ENCODE measurements around the gene GABRB1.

GABRB1 gene

GRCh38 chr4:47071901-47072341 lies 40.6 kb downstream of the GABRB1 start:
- Mint-ChIP-seq H3K27ac (no peak overlapping the region), H3K9me3 (peaks cover 5% of the 10 kb centered on the region), H3K4me1 (no peaks in the 10 kb centered on the region), H3K36me3 (no peaks in the 10 kb centered on the region), H3K27me3 (peaks cover 9% of the 10 kb centered on the region), H3K4me3 (no peak overlapping the region)
- no peak for ATAC-seq

- H3K4me1 Mint-ChIP-seq = no peaks in the 10 kb centered on the region
- H3K9me3 Mint-ChIP-seq = peaks cover 5% of the 10 kb centered on the region
- ATAC-seq = no peak
- H3K27me3 Mint-ChIP-seq = peaks cover 9% of the 10 kb centered on the region
- H3K27ac Mint-ChIP-seq = no peak overlapping the region
- H3K36me3 Mint-ChIP-seq = no peaks in the 10 kb centered on the region
- no peak overlapping the region for H3K4me3 Mint-ChIP-seq
Observed at GRCh38 chr4:47073647-47074046, 42.3 kb downstream of the GABRB1 start.

- H3K27me3 Mint-ChIP-seq = peaks cover 9% of the 10 kb centered on the region
- no peak overlapping the region for H3K27ac Mint-ChIP-seq
- no peak overlapping the region for H3K4me3 Mint-ChIP-seq
- peaks cover 5% of the 10 kb centered on the region for H3K9me3 Mint-ChIP-seq
- H3K36me3 Mint-ChIP-seq = no peaks in the 10 kb centered on the region
- no peaks in the 10 kb centered on the region for H3K4me1 Mint-ChIP-seq
- no peak for ATAC-seq
Observed at GRCh38 chr4:47074816-47075215, 43.4 kb downstream of the GABRB1 start.

GRCh38 chr4:47075262-47075661 lies 43.9 kb downstream of the GABRB1 start:
- H3K4me3 Mint-ChIP-seq = no peak overlapping the region
- H3K27ac Mint-ChIP-seq = no peak overlapping the region
- H3K4me1 Mint-ChIP-seq = no peaks in the 10 kb centered on the region
- H3K9me3 Mint-ChIP-seq = peaks cover 5% of the 10 kb centered on the region
- no peak for ATAC-seq
- peaks cover 9% of the 10 kb centered on the region for H3K27me3 Mint-ChIP-seq
- no peaks in the 10 kb centered on the region for H3K36me3 Mint-ChIP-seq

- peaks cover 5% of the 10 kb centered on the region for H3K9me3 Mint-ChIP-seq
- peak; percentile 24 for ATAC-seq
- H3K4me3 Mint-ChIP-seq = no peak overlapping the region
- H3K27ac Mint-ChIP-seq = no peak overlapping the region
- H3K4me1 Mint-ChIP-seq = no peaks in the 10 kb centered on the region
- H3K27me3 Mint-ChIP-seq = peaks cover 8% of the 10 kb centered on the region
- H3K36me3 Mint-ChIP-seq = no peaks in the 10 kb centered on the region
Observed at GRCh38 chr4:47075919-47076318, 44.6 kb downstream of the GABRB1 start.

GRCh38 chr4:47084111-47084510 lies 52.7 kb downstream of the GABRB1 start:
- H3K27ac Mint-ChIP-seq = no peak overlapping the region
- H3K9me3 Mint-ChIP-seq = no peaks in the 10 kb centered on the region
- no peak for ATAC-seq
- H3K4me1 Mint-ChIP-seq = no peaks in the 10 kb centered on the region
- H3K36me3 Mint-ChIP-seq = no peaks in the 10 kb centered on the region
- H3K4me3 Mint-ChIP-seq = no peak overlapping the region
- H3K27me3 Mint-ChIP-seq = no peaks in the 10 kb centered on the region

- Mint-ChIP-seq H3K36me3 (no peaks in the 10 kb centered on the region), H3K27me3 (no peaks in the 10 kb centered on the region), H3K9me3 (no peaks in the 10 kb centered on the region)
Observed at GRCh38 chr4:47084795-47085194, 53.4 kb downstream of the GABRB1 start.

GRCh38 chr4:47088298-47088697 lies 56.9 kb downstream of the GABRB1 start:
- Mint-ChIP-seq H3K27ac (no peak overlapping the region), H3K4me3 (no peak overlapping the region), H3K9me3 (no peaks in the 10 kb centered on the region), H3K4me1 (no peaks in the 10 kb centered on the region), H3K36me3 (no peaks in the 10 kb centered on the region), H3K27me3 (peaks cover 9% of the 10 kb centered on the region)
- ATAC-seq = no peak

More at GRCh38 chr4:47084795-47085194, 53.4 kb downstream of the GABRB1 start:
- no peak for ATAC-seq
- Mint-ChIP-seq H3K27ac (no peak overlapping the region), H3K4me3 (no peak overlapping the region), H3K4me1 (no peaks in the 10 kb centered on the region)

GRCh38 chr4:47095884-47096283 lies 64.5 kb downstream of the GABRB1 start:
- Mint-ChIP-seq H3K9me3 (no peaks in the 10 kb centered on the region), H3K4me1 (no peaks in the 10 kb centered on the region), H3K27me3 (peaks cover 9% of the 10 kb centered on the region), H3K27ac (no peak overlapping the region), H3K36me3 (no peaks in the 10 kb centered on the region), H3K4me3 (no peak overlapping the region)
- no peak for ATAC-seq

- Mint-ChIP-seq H3K4me1 (no peaks in the 10 kb centered on the region), H3K27me3 (no peaks in the 10 kb centered on the region), H3K36me3 (no peaks in the 10 kb centered on the region), H3K4me3 (no peak overlapping the region), H3K9me3 (no peaks in the 10 kb centered on the region), H3K27ac (no peak overlapping the region)
- no peak for ATAC-seq
Observed at GRCh38 chr4:47101453-47101852, 70.1 kb downstream of the GABRB1 start.

- H3K4me3 Mint-ChIP-seq = no peak overlapping the region
- H3K36me3 Mint-ChIP-seq = no peaks in the 10 kb centered on the region
- no peaks in the 10 kb centered on the region for H3K27me3 Mint-ChIP-seq
- ATAC-seq = no peak
- no peaks in the 10 kb centered on the region for H3K9me3 Mint-ChIP-seq
- no peaks in the 10 kb centered on the region for H3K4me1 Mint-ChIP-seq
- H3K27ac Mint-ChIP-seq = no peak overlapping the region
Observed at GRCh38 chr4:47104986-47105385, 73.6 kb downstream of the GABRB1 start.

- Mint-ChIP-seq H3K36me3 (no peaks in the 10 kb centered on the region), H3K27ac (no peak overlapping the region), H3K4me1 (no peaks in the 10 kb centered on the region), H3K27me3 (no peaks in the 10 kb centered on the region), H3K9me3 (no peaks in the 10 kb centered on the region), H3K4me3 (no peak overlapping the region)
- ATAC-seq = no peak
Observed at GRCh38 chr4:47106561-47106960, 75.2 kb downstream of the GABRB1 start.

- no peaks in the 10 kb centered on the region for H3K36me3 Mint-ChIP-seq
- ATAC-seq = no peak
- H3K27ac Mint-ChIP-seq = no peak overlapping the region
- H3K4me3 Mint-ChIP-seq = no peak overlapping the region
- no peaks in the 10 kb centered on the region for H3K9me3 Mint-ChIP-seq
- H3K4me1 Mint-ChIP-seq = no peaks in the 10 kb centered on the region
- no peaks in the 10 kb centered on the region for H3K27me3 Mint-ChIP-seq
Observed at GRCh38 chr4:47109379-47109778, 78.0 kb downstream of the GABRB1 start.

- Mint-ChIP-seq H3K27ac (no peak overlapping the region), H3K4me1 (no peaks in the 10 kb centered on the region), H3K36me3 (no peaks in the 10 kb centered on the region), H3K4me3 (no peak overlapping the region), H3K9me3 (no peaks in the 10 kb centered on the region), H3K27me3 (no peaks in the 10 kb centered on the region)
- ATAC-seq = no peak
Observed at GRCh38 chr4:47110546-47111132, 79.3 kb downstream of the GABRB1 start.

- Mint-ChIP-seq H3K36me3 (no peaks in the 10 kb centered on the region), H3K4me3 (no peak overlapping the region), H3K27me3 (peaks cover 8% of the 10 kb centered on the region), H3K4me1 (no peaks in the 10 kb centered on the region), H3K27ac (no peak overlapping the region), H3K9me3 (no peaks in the 10 kb centered on the region)
- ATAC-seq = no peak
Observed at GRCh38 chr4:47118192-47118929, 87.0 kb downstream of the GABRB1 start.

GRCh38 chr4:47120783-47121182 lies 89.4 kb downstream of the GABRB1 start:
- no peaks in the 10 kb centered on the region for H3K36me3 Mint-ChIP-seq
- H3K4me3 Mint-ChIP-seq = no peak overlapping the region
- peaks cover 3% of the 10 kb centered on the region for H3K9me3 Mint-ChIP-seq
- H3K27ac Mint-ChIP-seq = no peak overlapping the region
- peaks cover 8% of the 10 kb centered on the region for H3K27me3 Mint-ChIP-seq
- peak; percentile 27 for ATAC-seq
- H3K4me1 Mint-ChIP-seq = no peaks in the 10 kb centered on the region
